ENCODE data around the gene CAVIN2. TPM values are rescaled to one million over a fixed set of nuclear protein-coding genes. Genes with fewer than 3 reads are reported as not detected.

The CAVIN2 gene
- total RNA-seq, 1 donor from 2014 or later, result 50.6 TPM

GRCh38 chr2:191860760-191861466 is 14.0 kb upstream of the CAVIN2 start:
- H3K4me1 ChIP-seq, result peaks cover 11% of the 10 kb centered on the region
- H3K36me3 ChIP-seq, result no peaks in the 10 kb centered on the region

GRCh38 chr2:191859681-191860080 is 12.8 kb upstream of the CAVIN2 start:
- TF ChIP-seq POLR2A (IDR thresholded peaks at IDR 0.05) (no peak), CTCF (IDR thresholded peaks at IDR 0.05) (no peak), POLR2AphosphoS5 (IDR thresholded peaks at IDR 0.05; ENCODE audit: insufficient read depth in 1 of 2, low read depth in 1 of 2) (no peak)
- no peaks in the 10 kb centered on the region for H3K36me3 ChIP-seq
- H3K27ac ChIP-seq, result no peak overlapping the region
- intact Hi-C loops (cut with DNase I), result no loop called here
- H3K4me1 ChIP-seq, result peaks cover 2% of the 10 kb centered on the region
- no peaks in the 10 kb centered on the region for H3K27me3 ChIP-seq
- H3K4me3 ChIP-seq, result no peak overlapping the region
- no peaks in the 10 kb centered on the region for H3K9me3 ChIP-seq
- no peak for DNase-seq (ENCODE audit: extremely low spot score in 2 of 2)

More at GRCh38 chr2:191860760-191861466, 14.0 kb upstream of the CAVIN2 start:
- DNase-seq (ENCODE audit: extremely low spot score in 2 of 2), result no peak
- no peak overlapping the region for H3K4me3 ChIP-seq
- no peaks in the 10 kb centered on the region for H3K27me3 ChIP-seq
- H3K27ac ChIP-seq, result no peak overlapping the region
- intact Hi-C loops (cut with DNase I), result no loop called here
- TF ChIP-seq CTCF (IDR thresholded peaks at IDR 0.05) (no peak), POLR2AphosphoS5 (IDR thresholded peaks at IDR 0.05; ENCODE audit: insufficient read depth in 1 of 2, low read depth in 1 of 2) (no peak), POLR2A (IDR thresholded peaks at IDR 0.05) (no peak)
- no peaks in the 10 kb centered on the region for H3K9me3 ChIP-seq

- intact Hi-C loops (cut with DNase I), result no loop called here
- H3K4me1 ChIP-seq, result no peaks in the 10 kb centered on the region
- H3K27ac ChIP-seq, result no peak overlapping the region
- no peak for DNase-seq (ENCODE audit: extremely low spot score in 2 of 2)
- H3K27me3 ChIP-seq, result no peaks in the 10 kb centered on the region
- no peaks in the 10 kb centered on the region for H3K36me3 ChIP-seq
- no peaks in the 10 kb centered on the region for H3K9me3 ChIP-seq
- H3K4me3 ChIP-seq, result no peak overlapping the region
- TF ChIP-seq CTCF (IDR thresholded peaks at IDR 0.05) (no peak), POLR2AphosphoS5 (IDR thresholded peaks at IDR 0.05; ENCODE audit: insufficient read depth in 1 of 2, low read depth in 1 of 2) (no peak), POLR2A (IDR thresholded peaks at IDR 0.05) (no peak)
These were observed 11.0 kb upstream of the CAVIN2 start for GRCh38 chr2:191857886-191858285.

- Histone ChIP-seq H3K4me3 (no peak overlapping the region), H3K27me3 (no peaks in the 10 kb centered on the region), H3K27ac (no peak overlapping the region), H3K9me3 (no peaks in the 10 kb centered on the region), H3K4me1 (no peaks in the 10 kb centered on the region), H3K36me3 (no peaks in the 10 kb centered on the region)
- TF ChIP-seq POLR2A (IDR thresholded peaks at IDR 0.05) (no peak), POLR2AphosphoS5 (IDR thresholded peaks at IDR 0.05; ENCODE audit: insufficient read depth in 1 of 2, low read depth in 1 of 2) (no peak), CTCF (IDR thresholded peaks at IDR 0.05) (no peak)
- intact Hi-C loops (cut with DNase I), result no loop called here
- DNase-seq (ENCODE audit: extremely low spot score in 2 of 2), result no peak
These were observed 10.4 kb upstream of the CAVIN2 start for GRCh38 chr2:191857259-191857805.
